Gastroesophageal sphincter (tissue), 3 donors: ENCODE data around the gene ITPR2.

Source experiments
- POLR2A ChIP-seq, 2 donors: fragments of 450-650 bp; IDR thresholded peaks; one replicate each; pipeline ENCODE4 v1.6.1; 2017; ENCODE audit warnings: antibody characterized with exemption in 2 of 2, mild to moderate bottlenecking in 2 of 2, moderate library complexity in 1 of 2
- POLR2AphosphoS5 ChIP-seq: sonication (generic); formaldehyde crosslinking; IDR thresholded peaks from one replicate; pipeline ENCODE4 v1.6.1; 2017; ENCODE audit warnings: antibody characterized with exemption
- TF ChIP-seq, protein P1 (sequence below), 4 experiments: fragments of 200-600 bp in 2 of 4; fragments of 450-650 bp in 2 of 4; sonication (generic) in 1 of 4; IDR thresholded peaks; one replicate each; pipeline ENCODE4 v1.5.1; 2017 to 2019; ENCODE audit warnings: antibody characterized with exemption in 4 of 4, mild to moderate bottlenecking in 2 of 4, moderate library complexity in 2 of 4

DNA sequence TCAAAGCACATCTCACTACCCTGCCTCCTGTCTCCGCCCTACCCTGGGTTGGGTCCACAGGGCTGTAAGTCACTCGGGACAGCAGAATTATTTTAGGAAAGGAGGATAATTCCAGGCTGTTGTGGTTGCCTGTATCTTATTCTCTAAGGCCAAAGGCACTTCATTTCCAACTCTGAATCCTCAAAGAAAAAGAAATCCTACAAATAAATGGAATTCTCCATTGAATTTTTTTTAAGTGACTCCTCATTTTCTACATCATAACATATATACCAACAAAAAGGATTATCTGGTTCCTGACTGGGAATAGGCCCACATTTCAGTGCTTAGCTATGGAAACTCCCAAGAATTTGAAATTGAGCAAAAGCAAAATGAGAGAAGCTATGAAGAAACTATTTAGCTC lies 186.4 kb downstream of the ITPR2 start:
- TF ChIP-seq, protein P1, sequence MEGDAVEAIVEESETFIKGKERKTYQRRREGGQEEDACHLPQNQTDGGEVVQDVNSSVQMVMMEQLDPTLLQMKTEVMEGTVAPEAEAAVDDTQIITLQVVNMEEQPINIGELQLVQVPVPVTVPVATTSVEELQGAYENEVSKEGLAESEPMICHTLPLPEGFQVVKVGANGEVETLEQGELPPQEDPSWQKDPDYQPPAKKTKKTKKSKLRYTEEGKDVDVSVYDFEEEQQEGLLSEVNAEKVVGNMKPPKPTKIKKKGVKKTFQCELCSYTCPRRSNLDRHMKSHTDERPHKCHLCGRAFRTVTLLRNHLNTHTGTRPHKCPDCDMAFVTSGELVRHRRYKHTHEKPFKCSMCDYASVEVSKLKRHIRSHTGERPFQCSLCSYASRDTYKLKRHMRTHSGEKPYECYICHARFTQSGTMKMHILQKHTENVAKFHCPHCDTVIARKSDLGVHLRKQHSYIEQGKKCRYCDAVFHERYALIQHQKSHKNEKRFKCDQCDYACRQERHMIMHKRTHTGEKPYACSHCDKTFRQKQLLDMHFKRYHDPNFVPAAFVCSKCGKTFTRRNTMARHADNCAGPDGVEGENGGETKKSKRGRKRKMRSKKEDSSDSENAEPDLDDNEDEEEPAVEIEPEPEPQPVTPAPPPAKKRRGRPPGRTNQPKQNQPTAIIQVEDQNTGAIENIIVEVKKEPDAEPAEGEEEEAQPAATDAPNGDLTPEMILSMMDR (IDR thresholded peaks at IDR 0.05) = no peak
- TF ChIP-seq POLR2AphosphoS5 (no peak), POLR2A (IDR thresholded peaks at IDR 0.05) (no peak)
